GM19023 (cell line): ENCODE data around the gene IQGAP1.
A peak's percentile ranks its signal among the peaks of the same experiment; 100 is the strongest.
"Not testable (repeated sequence)": the region's sequence is repeated elsewhere in the genome, so short reads cannot be mapped to it uniquely, and the experiment has no call there.

Experiments used
- ATAC-seq: cut with Tn5 transposase; IDR thresholded peaks from one replicate; pipeline ENCODE4 v1.9.1; 2021; ENCODE audit warnings: mild to moderate bottlenecking, moderate library complexity; ENCODE audit not compliant: unreplicated experiment

The IQGAP1 gene, protein sequence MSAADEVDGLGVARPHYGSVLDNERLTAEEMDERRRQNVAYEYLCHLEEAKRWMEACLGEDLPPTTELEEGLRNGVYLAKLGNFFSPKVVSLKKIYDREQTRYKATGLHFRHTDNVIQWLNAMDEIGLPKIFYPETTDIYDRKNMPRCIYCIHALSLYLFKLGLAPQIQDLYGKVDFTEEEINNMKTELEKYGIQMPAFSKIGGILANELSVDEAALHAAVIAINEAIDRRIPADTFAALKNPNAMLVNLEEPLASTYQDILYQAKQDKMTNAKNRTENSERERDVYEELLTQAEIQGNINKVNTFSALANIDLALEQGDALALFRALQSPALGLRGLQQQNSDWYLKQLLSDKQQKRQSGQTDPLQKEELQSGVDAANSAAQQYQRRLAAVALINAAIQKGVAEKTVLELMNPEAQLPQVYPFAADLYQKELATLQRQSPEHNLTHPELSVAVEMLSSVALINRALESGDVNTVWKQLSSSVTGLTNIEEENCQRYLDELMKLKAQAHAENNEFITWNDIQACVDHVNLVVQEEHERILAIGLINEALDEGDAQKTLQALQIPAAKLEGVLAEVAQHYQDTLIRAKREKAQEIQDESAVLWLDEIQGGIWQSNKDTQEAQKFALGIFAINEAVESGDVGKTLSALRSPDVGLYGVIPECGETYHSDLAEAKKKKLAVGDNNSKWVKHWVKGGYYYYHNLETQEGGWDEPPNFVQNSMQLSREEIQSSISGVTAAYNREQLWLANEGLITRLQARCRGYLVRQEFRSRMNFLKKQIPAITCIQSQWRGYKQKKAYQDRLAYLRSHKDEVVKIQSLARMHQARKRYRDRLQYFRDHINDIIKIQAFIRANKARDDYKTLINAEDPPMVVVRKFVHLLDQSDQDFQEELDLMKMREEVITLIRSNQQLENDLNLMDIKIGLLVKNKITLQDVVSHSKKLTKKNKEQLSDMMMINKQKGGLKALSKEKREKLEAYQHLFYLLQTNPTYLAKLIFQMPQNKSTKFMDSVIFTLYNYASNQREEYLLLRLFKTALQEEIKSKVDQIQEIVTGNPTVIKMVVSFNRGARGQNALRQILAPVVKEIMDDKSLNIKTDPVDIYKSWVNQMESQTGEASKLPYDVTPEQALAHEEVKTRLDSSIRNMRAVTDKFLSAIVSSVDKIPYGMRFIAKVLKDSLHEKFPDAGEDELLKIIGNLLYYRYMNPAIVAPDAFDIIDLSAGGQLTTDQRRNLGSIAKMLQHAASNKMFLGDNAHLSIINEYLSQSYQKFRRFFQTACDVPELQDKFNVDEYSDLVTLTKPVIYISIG (N-terminal part only)

DNA sequence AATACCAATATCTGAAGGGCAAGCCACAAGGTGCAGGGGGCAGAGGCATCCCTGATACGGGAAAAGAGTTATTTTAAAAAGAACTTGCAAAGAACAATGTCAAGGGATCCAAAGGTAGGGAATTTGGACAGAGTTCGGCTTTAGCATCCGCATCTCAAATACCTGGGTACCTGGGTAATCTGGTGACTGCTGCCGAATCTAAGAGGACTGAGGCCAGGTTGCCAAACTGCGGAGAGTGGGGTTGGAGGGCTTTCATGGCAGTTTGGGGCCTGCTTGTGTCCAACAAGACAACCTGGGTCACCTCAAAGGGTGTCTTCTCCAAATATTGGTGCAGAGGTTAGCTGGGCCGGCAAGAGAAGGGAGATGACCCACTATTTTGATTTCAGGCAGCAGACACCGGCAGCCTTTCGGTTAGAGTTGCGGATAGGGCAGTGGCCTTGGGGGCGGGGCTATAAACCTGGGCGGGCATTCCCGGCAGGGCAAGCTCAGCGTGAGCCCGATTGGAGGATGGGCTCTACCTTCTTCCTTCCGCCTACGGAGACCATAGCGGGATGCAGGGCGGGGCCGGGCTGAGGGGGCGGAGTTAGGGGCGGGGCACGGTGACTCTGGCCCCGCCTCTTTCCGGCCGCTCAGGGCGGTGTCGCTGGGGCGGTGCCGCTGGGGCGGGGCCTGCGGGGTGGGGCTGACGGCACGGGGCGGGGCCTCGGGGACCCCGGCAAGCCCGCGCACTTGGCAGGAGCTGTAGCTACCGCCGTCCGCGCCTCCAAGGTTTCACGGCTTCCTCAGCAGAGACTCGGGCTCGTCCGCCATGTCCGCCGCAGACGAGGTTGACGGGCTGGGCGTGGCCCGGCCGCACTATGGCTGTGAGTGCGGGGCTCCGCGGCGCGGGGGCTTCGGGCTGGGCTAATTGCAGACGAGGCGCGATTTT lies at the start of gene IQGAP1:
IQGAP1 (plus strand) TSS at position 709 of the 928 bp plus-strand sequence; CDS start at position 809, 100 bp downstream.
- ATAC-seq: peak; percentile 94

DNA sequence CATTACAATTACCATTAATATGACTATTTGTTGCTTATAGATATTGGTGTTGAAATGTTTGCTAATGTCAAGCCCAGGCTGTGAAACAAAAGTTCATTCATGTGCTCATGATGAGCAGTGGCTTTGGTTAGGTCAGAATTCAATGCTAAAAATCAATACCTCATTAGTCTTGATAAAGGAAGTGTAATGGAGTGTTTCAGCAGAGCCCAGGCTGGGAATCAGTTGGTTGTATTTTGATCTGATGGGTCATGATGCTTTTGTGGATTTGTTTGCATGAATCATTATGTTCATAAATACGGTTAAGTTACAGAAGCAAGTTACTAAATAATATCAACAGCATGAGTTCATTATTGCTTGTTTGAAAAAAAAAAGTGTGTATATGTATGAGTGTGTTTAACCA lies 49.5 kb upstream of the IQGAP1 start:
- no peak for ATAC-seq

DNA sequence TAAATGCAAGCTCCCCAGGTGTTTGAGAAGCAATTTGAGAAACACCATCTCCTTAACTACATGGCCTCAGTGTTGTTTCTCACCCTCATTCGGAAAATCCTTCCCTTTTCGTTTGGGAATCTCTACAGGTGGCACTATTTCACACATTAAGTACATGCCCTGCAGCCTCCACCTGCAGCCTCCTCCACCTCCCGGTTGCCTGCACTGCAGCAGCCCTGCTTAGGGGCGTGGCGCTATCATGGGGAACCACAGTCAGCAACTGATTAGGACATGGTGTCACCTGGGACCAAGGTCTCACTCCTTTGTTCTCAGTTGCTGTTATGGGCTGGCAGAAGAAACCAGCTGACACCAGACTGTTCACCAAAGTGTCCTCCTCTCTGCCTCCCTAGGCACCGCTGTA lies 47.7 kb upstream of the IQGAP1 start:
- no peak for ATAC-seq

DNA sequence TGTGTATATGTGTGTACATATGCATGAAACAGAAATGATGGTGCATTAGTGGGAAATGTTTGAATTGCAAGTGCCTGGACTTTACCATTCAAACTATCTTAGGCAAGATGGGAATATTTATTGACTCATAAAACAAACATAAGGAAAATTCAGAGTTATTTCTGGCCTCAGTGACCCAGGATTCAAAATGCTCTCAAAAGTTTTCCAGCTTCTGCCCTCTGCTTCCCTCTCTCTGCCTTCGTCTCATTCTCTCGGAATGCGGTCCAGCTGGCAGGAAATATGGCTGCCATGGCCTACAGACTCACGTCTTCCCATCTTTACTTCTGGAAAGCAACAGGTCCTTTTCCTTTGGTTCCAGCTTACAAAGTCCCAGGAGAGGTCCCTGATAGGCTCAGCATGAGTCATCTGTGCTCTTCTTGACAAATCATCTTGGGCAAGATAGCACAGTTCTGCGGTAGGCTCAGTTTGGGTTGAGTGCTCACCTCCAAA lies 44.7 kb upstream of the IQGAP1 start:
- no peak for ATAC-seq

DNA sequence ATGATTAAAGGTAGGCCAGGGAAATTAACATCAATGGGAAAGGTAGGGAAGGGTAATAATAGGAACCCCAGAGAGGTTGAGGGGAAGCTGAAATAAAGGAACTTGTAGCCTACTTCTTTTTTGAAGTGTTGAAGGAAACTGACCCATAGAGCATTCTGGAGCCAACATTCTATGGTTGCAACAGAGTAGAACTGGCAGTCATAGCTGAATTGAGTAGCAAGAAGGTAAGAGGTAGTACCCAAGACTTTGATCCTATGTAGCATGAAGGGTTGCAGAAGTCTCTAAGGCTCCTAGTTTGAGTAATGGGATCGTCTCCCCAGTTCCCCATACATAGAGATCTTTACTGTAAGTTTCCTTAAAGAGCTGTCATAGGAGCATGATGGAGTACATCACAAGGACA lies 43.4 kb upstream of the IQGAP1 start:
- ATAC-seq: no peak

DNA sequence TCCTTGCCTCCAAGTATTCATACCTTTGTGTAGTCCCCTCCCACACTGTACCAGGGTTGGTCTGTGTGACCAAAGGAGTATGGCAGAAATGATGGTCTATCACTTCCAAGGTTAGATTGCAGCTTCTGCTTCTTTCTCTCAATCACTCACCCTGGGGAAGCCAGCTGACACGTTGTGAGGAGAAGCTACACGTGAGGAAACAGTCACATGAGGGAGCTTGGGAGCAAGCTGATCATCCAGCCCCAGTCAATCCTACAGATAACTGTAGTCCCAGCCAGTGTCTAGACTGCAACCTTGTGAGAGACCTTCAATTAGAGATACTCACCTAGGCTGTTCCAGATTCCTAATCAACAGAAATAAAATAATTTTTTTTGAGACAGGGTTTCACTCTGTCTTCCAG lies 42.2 kb upstream of the IQGAP1 start:
- no peak for ATAC-seq

DNA sequence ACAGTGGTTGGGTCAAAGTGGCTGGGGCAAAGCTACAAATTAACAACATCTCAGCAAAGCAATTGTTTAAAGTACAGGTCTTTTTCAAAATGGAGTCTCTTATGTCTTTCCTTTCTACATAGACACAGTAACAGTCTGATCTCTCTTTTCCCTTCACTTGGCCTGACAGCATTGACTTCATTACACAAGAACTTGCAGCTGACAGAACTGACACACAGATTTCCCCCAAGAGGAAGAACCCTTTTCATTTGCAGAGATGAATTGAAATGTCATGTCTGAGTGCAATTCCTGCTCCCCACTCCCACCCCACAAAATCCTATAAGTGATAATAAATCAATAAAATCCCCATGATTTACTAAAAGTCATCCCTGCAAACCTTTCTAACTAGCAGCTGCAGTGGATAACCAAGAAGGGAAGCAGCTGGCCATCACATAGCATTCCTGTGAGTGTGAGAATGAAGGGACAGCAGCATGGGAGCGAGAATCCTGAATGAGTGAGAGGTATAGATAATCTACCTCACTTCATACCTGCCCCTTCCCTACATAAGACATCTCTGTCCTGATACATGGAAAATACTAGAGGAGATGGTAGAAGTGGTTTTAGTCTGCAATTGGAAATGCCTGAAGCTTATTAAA lies 40.5 kb upstream of the IQGAP1 start:
- not testable (repeated sequence) for ATAC-seq

DNA sequence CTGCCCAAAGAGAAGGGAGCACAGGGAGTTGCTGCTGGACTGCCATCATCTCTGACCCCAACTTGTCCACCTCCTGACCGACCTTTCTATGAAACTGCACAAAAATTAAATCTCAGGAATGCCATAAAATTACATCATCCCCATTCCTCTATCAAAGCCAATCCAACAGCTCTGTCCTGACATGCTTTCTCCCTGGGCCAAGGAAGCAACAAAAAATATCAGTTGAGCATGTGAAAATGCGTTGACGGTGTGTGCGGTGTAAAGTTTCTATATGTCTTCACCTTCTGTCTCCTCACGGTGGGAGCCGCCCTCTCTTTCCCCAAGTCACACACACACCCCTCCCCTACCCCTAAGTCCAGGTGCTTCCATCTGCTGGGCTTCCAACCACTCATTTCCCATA lies 39.6 kb upstream of the IQGAP1 start:
- no peak for ATAC-seq

DNA sequence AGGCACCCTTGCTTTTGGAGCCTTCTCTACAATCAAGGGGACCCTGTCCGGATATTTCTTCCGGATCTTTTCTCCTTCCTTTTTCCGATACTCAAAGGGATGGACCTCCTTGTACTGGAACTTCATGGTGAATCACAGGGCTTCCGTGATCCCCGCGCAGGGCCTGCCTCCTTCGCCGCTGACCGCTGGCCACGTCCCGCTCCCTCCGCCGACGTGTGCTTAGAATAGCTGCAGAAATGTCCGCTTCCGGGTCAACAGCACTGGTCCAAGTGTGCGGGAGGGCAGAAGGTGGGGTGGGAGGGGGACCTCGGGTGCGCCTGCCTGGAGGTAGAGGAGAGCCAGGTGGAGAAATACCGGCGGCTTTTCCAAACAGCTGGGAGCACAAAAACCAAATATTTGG lies 39.0 kb upstream of the IQGAP1 start:
- ATAC-seq: no peak

DNA sequence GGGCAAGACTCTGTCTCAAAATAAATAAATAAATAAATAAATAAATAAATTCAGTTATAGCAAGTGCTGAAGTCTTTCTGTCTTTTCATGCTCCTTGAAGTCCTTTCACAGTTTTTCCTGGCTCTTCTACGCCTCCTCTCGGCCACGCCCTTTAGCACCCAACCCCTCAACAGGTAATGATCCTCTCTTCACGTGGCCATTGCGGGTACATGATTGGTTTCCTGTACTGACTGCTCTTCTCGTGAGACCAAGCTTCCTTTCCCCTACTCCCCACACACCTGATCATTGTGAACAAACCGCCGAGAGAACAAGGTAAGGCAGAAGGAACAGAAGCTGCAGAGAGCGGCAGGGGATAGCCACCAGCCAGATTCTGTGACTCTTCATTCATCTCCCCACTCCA lies 38.2 kb upstream of the IQGAP1 start:
- no peak for ATAC-seq

DNA sequence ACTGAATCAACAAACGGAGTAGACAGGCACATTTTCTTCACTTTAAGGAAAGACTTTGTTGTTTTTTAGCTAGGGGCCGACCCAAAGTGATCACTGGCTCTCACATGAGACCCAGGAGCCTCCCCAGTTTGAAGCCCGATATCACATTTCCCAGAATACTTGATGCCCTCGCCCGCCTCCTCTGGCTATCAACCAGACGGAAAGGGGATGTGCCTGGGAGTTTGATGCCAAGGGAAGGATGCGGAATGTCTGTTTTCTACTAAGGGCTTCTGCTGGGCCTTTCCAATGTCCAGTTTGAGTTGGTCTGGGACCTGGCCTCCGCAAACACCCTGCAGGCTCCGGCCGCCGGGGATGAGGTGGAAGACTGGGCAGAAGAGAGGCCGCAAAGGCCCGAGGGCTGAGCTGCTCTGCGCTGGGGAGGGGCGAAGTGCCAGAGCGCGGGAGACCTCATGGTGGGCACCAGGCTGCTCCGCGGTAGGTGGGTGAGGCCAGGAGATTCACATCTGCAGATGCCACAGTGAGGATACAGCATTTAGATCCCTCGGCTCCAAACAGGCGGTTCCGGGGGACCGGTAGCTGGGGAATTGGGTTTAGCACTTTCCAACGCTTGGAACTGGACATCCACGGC lies 36.4 kb upstream of the IQGAP1 start:
- no peak for ATAC-seq

DNA sequence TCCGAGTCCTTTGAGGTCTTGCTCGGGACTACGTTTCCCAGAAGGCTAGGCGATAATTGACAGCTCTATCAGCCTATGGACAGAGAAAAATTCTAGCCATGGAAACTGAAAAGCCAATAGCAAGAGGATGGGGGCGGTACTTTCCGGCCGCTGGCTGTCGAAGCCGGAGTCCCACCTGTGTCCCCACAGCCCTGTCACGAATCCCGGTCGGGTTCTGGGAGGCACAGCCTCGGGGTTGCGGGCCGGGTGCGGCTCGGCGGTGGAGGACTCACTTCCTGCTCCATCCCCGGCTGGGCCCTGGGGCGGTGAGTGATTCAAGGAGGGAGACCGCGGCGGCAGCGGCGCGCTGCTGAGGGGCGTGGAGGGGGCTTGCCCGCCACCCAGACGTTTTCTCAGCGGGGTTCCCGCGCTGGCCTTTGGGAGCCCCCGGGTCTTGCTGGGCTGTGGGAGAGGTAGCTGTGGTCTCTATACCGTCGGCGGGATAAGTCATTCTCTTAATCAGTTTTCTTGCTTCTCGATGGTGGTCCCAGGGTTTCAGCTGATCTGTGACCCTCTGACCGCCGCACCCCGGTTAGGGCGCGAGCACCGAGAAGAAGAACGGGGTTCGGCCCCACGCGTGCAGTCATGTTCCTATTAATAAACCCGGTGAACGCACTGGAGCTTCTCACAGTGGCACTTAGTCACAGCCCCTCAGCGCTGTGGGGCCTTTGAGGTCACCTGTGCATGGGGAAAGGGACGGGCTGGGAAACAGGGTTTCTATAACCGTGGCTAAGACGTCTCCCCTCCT lies 35.7 kb upstream of the IQGAP1 start, which contains the start of gene ZNF774:
ZNF774 (plus strand) TSS at position 178 of the 787 bp plus-strand sequence. CDS start 2,377 bp downstream, outside the sequence.
- ATAC-seq: peak; percentile 100

DNA sequence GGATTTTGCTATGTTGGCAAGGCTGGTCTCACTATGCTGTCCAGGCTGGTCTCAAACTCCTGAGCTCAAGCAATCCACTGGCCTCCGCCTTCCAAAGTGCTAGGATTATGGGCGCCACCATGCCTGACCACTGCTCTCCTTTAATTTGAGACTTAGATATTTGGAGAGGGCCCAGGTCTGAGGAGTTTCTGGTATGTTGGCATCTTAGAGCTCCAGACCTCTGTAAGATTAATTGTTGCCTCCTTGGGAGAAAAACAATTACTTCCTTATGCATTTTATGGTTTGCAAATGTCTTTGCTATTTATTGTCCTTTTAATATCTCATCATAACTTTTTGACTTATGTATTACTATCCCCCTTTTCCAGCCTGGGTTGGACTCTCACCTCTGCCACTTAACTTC lies 33.1 kb upstream of the IQGAP1 start:
- ATAC-seq: no peak

DNA sequence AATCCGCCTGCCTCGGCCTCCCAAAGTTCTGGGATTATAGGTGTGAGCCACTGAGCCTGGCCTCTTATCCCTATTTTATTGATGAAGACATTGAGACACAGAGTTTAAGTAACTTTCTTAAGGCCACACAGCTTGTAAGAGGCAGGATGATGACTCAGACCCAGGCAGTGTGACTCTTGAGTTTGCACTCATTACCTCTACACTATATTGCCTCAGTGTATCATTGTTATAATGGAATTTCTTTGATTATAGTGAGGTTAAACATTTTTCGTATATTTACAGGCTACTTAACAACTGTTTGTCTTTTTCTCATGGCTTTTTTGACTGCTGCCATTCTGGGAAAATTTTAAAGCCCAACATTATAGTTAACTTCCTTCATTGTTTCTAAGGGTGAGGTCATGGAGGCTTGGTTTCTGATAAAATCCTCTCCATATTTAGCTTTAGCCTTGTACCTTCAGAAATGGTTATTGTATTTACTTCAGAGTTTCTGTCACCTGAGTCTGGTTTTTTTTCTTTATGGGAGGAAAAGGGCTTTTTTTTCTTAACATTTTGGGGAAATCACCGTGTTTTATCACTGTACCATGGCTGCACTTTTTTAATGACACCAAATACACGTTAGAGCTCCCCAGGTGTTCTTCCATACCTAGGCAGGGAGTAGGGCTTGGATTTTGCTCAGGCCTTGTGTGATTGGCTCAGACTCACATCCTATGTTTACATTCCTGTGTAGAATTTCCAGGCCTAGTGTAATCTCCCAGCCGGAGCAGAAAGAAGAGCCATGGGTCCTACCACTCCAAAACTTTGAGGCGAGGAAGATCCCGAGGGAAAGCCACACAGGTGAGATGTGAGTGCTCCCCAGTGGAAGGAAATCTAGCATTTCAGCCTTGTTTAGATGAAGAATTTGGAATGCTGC lies 29.7 kb upstream of the IQGAP1 start:
- no peak for ATAC-seq

DNA sequence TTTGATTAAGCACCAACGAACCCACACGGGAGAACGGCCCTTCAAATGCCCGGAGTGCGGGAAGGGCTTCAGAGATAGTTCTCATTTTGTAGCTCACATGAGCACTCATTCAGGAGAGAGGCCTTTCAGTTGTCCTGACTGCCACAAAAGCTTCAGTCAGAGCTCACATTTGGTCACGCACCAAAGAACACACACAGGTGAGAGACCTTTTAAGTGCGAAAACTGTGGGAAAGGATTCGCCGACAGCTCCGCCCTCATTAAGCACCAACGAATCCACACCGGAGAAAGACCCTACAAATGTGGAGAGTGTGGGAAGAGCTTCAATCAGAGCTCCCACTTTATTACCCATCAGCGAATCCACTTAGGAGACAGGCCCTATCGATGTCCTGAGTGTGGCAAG lies 27.3 kb upstream of the IQGAP1 start:
- ATAC-seq: no peak

DNA sequence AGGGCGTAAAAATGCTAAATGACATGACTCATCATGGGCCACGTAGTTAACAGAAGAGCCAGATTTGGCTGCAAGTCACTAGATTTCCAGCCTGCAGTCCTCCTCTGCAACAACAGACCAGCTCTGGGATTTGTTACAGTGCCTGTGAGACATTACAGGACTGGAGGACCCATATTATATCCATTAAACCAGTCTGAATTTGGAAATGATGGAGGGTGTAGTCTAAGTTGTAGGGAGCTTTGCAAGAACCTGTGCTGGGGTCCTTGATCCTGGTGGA lies 25.2 kb upstream of the IQGAP1 start:
- no peak for ATAC-seq

DNA sequence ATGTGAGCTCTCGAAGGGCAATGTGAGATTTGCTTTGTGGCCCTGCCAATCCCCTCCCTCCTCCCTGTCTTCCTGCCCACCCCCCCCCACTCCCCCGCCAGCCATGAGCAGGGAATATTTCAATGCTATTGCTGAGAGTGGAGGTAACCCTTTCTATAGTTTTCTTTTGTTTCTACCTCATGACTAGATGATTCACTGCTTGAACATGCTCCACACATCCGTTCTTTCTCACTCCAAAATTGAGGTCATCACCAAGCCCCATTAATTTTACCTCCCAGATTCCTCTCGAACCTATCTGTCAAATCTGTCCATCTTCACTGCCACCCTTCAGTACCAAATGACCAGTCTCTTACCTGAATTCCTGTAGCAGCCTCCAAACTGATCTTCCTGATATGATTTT lies 23.8 kb upstream of the IQGAP1 start:
- no peak for ATAC-seq
